Ovary (tissue), 9 donors: Measurements from ENCODE around the gene ZMYM1. TPM values are rescaled to one million over a fixed set of nuclear protein-coding genes. Genes with fewer than 3 reads are reported as not detected.

Experiments
- DNase-seq, 5 donors: peaks; one replicate each; pipeline ENCODE4 v3.0.0-alpha.2; 2019 to 2020
- H3K27ac ChIP-seq, 2 donors: fragments of 200-600 bp; one replicate each; pipeline versions ENCODE4 v1.5.1 to v1.8.0; 2019 to 2022
- H3K27me3 ChIP-seq: fragments of 200-600 bp; one replicate; pipeline ENCODE4 v1.8.0; 2022
- H3K36me3 ChIP-seq: fragments of 200-600 bp; sonication (generic); one replicate; pipeline ENCODE4 v1.5.1; 2019
- H3K4me1 ChIP-seq: one replicate; pipeline ENCODE4 v1.8.1; 2013; ENCODE audit warnings: mild to moderate bottlenecking, moderate library complexity; ENCODE audit not compliant: insufficient read depth
- H3K4me3 ChIP-seq: fragments of 200-600 bp; sonication (generic); one replicate; pipeline ENCODE4 v1.5.1; 2017
- H3K9me3 ChIP-seq, 2 donors: fragments of 200-600 bp in 1 of 2; sonication (generic) in 1 of 2; one replicate each; pipeline versions ENCODE4 v1.5.1 to v1.8.1; 2013 to 2019; ENCODE audit warnings: mild to moderate bottlenecking in 1 of 2, moderate library complexity in 1 of 2
- CTCF ChIP-seq, 3 donors: fragments of 450-650 bp in 2 of 3; fragments of 200-600 bp in 1 of 3; IDR thresholded peaks; one replicate each; pipeline versions ENCODE4 v1.5.1 to v1.8.0; 2016 to 2022; ENCODE audit warnings: antibody characterized with exemption in 3 of 3, mild to moderate bottlenecking in 1 of 3
- EP300 ChIP-seq: sonication (generic); formaldehyde crosslinking; IDR thresholded peaks from one replicate; pipeline ENCODE4 v1.6.1; 2017; ENCODE audit warnings: antibody characterized with exemption
- POLR2A ChIP-seq: fragments of 450-650 bp; IDR thresholded peaks from one replicate; pipeline ENCODE4 v1.6.1; 2017; ENCODE audit warnings: antibody characterized with exemption, mild to moderate bottlenecking, moderate library complexity
- WGBS, 3 donors: extraction: QIAGEN DNeasy Blood & Tissue Kit in 1 of 3; methylation state at CpG; one replicate each; pipeline versions ENCODE4 v1.1.5 to v1.1.7; 2013 to 2017; 5-methylcytosine and 5-hydroxymethylcytosine counted together
- intact Hi-C, 4 donors: fragments of 100-400 bp; cut with DNase I; formaldehyde crosslinking; loops; one replicate each; pipeline versions ENCODE4 v1.11.0 to v1.15.1; 2022 to 2023
- polyA plus RNA-seq, 2 donors: library from polyadenylated mRNA; stranded (reverse); fragments of 200-250 nt in 1 of 2; fragments of 350-450 nt in 1 of 2; fragmentation: Illumina TruSeq in 1 of 2; extraction: RNeasy Lipid Tissue Mini Kit (QIAGEN cat#74804) in 1 of 2; gene quantifications; one replicate each; pipeline ENCODE4 v1.2.3, GENCODE V29; 2013 to 2014
- total RNA-seq, 7 donors: library from RNA; depleted of rRNA in 2 of 7; stranded (reverse); fragments of >200 nt in 2 of 7; fragmentation: NEBNext Ultra II Directional in 3 of 7; extraction: Animal tissue kit (Norgen Biotek cat#: 25700) in 3 of 7; gene quantifications; one replicate each; pipeline versions ENCODE4 v1.1.0 to v1.2.4, GENCODE V29; 2016 to 2023
- donor health status: DM: no; HTN: no; CAD: no; lungs with moderate emphysema.
- donor health status: DM: no; HTN: no; CAD: no.
- donor health status: Bipolar disorder and iron deficiency.
- donor health status: DM: yes; HTN: yes; CAD: no.
- donor health status: DM: no; HTN: no; CAD: no.
- donor health status: DM: yes; HTN: yes; CAD: no.

ZMYM1 gene
- total and polyA plus RNA-seq, 9 donors = 5.3 to 19.9 (median 16.3) TPM

DNA sequence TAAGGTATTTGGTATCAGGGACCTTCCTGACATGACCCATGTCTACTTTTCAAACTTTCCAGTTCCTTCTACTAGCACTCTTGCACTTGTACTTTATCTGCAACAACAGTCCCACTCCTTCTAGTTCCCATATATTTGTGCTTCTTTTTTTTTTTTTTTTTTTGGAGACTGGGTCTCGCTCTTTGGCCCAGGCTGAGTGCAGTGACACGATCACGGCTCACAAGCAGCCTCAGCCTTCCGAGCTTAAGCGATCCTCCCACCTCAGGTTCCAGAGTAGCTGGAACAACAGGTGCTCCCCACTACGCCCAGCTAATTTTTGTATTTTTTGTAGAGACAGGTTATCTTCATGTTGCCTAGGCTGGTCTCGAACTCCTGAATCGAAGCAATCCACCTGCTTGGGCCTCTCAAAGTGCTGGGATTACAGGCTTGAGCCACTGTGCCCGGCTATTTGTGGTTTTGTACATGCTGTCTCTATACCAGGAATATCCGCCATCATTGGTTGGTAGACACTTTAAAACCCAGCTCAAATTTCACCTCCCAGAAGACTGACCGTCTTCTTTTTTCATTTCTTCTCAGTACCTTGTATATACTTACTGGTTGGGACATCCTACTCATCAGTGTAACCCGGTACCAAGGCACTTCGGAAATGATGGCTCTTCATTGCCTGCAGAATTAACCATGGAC lies 1.1 kb downstream of the ZMYM1 start:
- no peaks in the 10 kb centered on the region for H3K9me3 ChIP-seq
- H3K27me3 ChIP-seq = no peaks in the 10 kb centered on the region
- H3K27ac ChIP-seq = no peak overlapping the region
- intact Hi-C loops = no loop called here
- H3K36me3 ChIP-seq = no peaks in the 10 kb centered on the region
- DNase-seq = no peak
- 78 to 85% (median 80%) methylated on average over 13 of the region's 13 CpGs for WGBS, 3 donors
- peak overlapping the region; percentile 77 for H3K4me3 ChIP-seq
- TF ChIP-seq POLR2A (no peak), EP300 (no peak), CTCF (IDR thresholded peaks at IDR 0.05) (no peak)
- peaks cover 9% of the 10 kb centered on the region for H3K4me1 ChIP-seq

DNA sequence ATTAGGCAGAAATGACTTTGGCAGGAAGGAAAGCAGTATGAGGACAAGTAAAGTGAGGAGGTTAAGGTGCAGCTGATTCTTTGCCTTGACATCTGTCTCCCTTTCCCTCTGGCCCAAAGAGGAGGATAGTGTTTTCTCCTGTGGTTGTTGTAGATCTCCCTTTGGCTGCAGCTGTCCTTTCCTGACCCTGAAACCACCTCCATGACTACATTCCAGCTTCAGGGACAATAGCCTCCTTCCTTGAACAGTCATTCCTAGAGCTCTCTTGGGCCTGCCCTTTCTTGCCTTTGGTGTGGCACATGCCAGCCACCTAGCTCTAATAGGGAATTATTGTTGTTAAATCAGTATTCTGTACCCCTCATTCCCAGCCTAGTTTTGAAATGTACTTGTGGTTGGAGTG lies 6.2 kb downstream of the ZMYM1 start:
- Histone ChIP-seq H3K27ac (no peak overlapping the region), H3K4me1 (peaks cover 3% of the 10 kb centered on the region), H3K27me3 (no peaks in the 10 kb centered on the region), H3K4me3 (no peak overlapping the region), H3K36me3 (no peaks in the 10 kb centered on the region), H3K9me3 (no peaks in the 10 kb centered on the region)
- no peak for TF ChIP-seq EP300
- no peak for TF ChIP-seq POLR2A
- no peak for TF ChIP-seq CTCF (IDR thresholded peaks at IDR 0.05)
- DNase-seq = no peak
- intact Hi-C loops = no loop called here

- intact Hi-C loops = no loop called here
- H3K4me3 ChIP-seq = no peak overlapping the region
- H3K27ac ChIP-seq = no peak overlapping the region
- H3K27me3 ChIP-seq = no peaks in the 10 kb centered on the region
- no peak for DNase-seq
- 0 to 48% (median 39%) methylated on average over 1 of the region's 1 CpG for WGBS, 3 donors
- no peaks in the 10 kb centered on the region for H3K4me1 ChIP-seq
- no peak for TF ChIP-seq POLR2A
- TF ChIP-seq CTCF (IDR thresholded peaks at IDR 0.05) = no peak
- no peaks in the 10 kb centered on the region for H3K9me3 ChIP-seq
- no peaks in the 10 kb centered on the region for H3K36me3 ChIP-seq
These were observed 18.0 kb downstream of the ZMYM1 start for GRCh38 chr1:35097224-35097623.

GRCh38 chr1:35111106-35111505 lies 31.9 kb downstream of the ZMYM1 start:
- no peak for DNase-seq
- intact Hi-C loops = no loop called here
- Histone ChIP-seq H3K27ac (no peak overlapping the region), H3K27me3 (no peaks in the 10 kb centered on the region), H3K36me3 (no peaks in the 10 kb centered on the region), H3K4me1 (no peaks in the 10 kb centered on the region), H3K9me3 (no peaks in the 10 kb centered on the region), H3K4me3 (no peak overlapping the region)
- TF ChIP-seq EP300 = no peak
- no peak for TF ChIP-seq POLR2A
- no peak for TF ChIP-seq CTCF (IDR thresholded peaks at IDR 0.05)
- 92% methylated on average over 1 of the region's 1 CpG for WGBS, 3 donors
